ENCODE results near the gene BCL7C. TPM values are rescaled to one million over a fixed set of nuclear protein-coding genes. Genes with fewer than 3 reads are reported as not detected.

The BCL7C gene
- total and polyA plus RNA-seq, 2 of the 13 experiments (the other 11 are each of a cell fraction or from before 2014, with no cell fraction given), result 17.7 to 33.8 TPM

GRCh38 chr16:30922960-30923535 lies 29.2 kb upstream of the BCL7C start (continued):
- TF ChIP-seq STAT6 (CRISPR knock-in tag; IDR thresholded peaks at IDR 0.05; ENCODE audit: borderline replicate concordance) (no peak), BCL3 (CRISPR knock-in tag; IDR thresholded peaks at IDR 0.05) (peak; percentile 25; the same call in 1 of the 2 replicates), CERS6 (CRISPR knock-in tag; IDR thresholded peaks at IDR 0.05) (no peak), SATB2 (CRISPR knock-in tag; IDR thresholded peaks at IDR 0.05) (no peak), BORCS8-MEF2B (CRISPR knock-in tag; IDR thresholded peaks at IDR 0.05) (peak; percentile 90), MIER2 (CRISPR knock-in tag; IDR thresholded peaks at IDR 0.05) (no peak; the same call in 1 of the 2 replicates), SNAPC4 (CRISPR knock-in tag; IDR thresholded peaks at IDR 0.05) (no peak), PRPF4 (IDR thresholded peaks at IDR 0.05; ENCODE audit: low read depth, low read length, poor library complexity, severe bottlenecking) (no peak), ZFP1 (CRISPR knock-in tag; IDR thresholded peaks at IDR 0.05) (no peak), MXI1 (IDR thresholded peaks at IDR 0.05; ENCODE audit: borderline replicate concordance, low read depth, low read length) (peak; percentile 81; the same call in 1 of the 3 replicates), SAP130 (CRISPR knock-in tag; IDR thresholded peaks at IDR 0.05; ENCODE audit: low read depth) (peak; percentile 2; the same call in 1 of the 2 replicates), MAFG (CRISPR knock-in tag; IDR thresholded peaks at IDR 0.05) (no peak), ZNF225 (CRISPR knock-in tag; IDR thresholded peaks at IDR 0.05) (no peak), ZNF101 (CRISPR knock-in tag; IDR thresholded peaks at IDR 0.05; ENCODE audit: borderline replicate concordance, low read depth) (no peak), REPIN1 (CRISPR knock-in tag; IDR thresholded peaks at IDR 0.05; ENCODE audit: borderline replicate concordance, low read depth) (peak; percentile 75; the same call in 1 of the 2 replicates), ZNF350 (CRISPR knock-in tag; IDR thresholded peaks at IDR 0.05; ENCODE audit: borderline replicate concordance, low read depth) (no peak; the same call in 1 of the 2 replicates)

Data from HepG2 (cell line).